Gastroesophageal sphincter (tissue), 3 donors: Measurements from ENCODE around the gene RIMS4.

Experiments
- CTCF ChIP-seq, 4 experiments: fragments of 200-600 bp in 2 of 4; fragments of 450-650 bp in 2 of 4; sonication (generic) in 1 of 4; IDR thresholded peaks; one replicate each; pipeline ENCODE4 v1.5.1; 2017 to 2019; ENCODE audit warnings: antibody characterized with exemption in 4 of 4, mild to moderate bottlenecking in 2 of 4, moderate library complexity in 2 of 4
- EP300 ChIP-seq: sonication (generic); formaldehyde crosslinking; IDR thresholded peaks from one replicate; pipeline ENCODE4 v1.6.1; 2017; ENCODE audit warnings: antibody characterized with exemption, mild to moderate bottlenecking
- POLR2A ChIP-seq, 2 donors: fragments of 450-650 bp; IDR thresholded peaks; one replicate each; pipeline ENCODE4 v1.6.1; 2017; ENCODE audit warnings: antibody characterized with exemption in 2 of 2, mild to moderate bottlenecking in 2 of 2, moderate library complexity in 1 of 2
- POLR2AphosphoS5 ChIP-seq: sonication (generic); formaldehyde crosslinking; IDR thresholded peaks from one replicate; pipeline ENCODE4 v1.6.1; 2017; ENCODE audit warnings: antibody characterized with exemption

GRCh38 chr20:44703956-44704488 lies 106.3 kb downstream of the RIMS4 start:
- TF ChIP-seq CTCF (IDR thresholded peaks at IDR 0.05), result no peak
- TF ChIP-seq POLR2AphosphoS5, result no peak
- no peak for TF ChIP-seq POLR2A (IDR thresholded peaks at IDR 0.05)
- TF ChIP-seq EP300, result no peak
